ENCODE measurements around the gene CHKA.

Gene CHKA

DNA sequence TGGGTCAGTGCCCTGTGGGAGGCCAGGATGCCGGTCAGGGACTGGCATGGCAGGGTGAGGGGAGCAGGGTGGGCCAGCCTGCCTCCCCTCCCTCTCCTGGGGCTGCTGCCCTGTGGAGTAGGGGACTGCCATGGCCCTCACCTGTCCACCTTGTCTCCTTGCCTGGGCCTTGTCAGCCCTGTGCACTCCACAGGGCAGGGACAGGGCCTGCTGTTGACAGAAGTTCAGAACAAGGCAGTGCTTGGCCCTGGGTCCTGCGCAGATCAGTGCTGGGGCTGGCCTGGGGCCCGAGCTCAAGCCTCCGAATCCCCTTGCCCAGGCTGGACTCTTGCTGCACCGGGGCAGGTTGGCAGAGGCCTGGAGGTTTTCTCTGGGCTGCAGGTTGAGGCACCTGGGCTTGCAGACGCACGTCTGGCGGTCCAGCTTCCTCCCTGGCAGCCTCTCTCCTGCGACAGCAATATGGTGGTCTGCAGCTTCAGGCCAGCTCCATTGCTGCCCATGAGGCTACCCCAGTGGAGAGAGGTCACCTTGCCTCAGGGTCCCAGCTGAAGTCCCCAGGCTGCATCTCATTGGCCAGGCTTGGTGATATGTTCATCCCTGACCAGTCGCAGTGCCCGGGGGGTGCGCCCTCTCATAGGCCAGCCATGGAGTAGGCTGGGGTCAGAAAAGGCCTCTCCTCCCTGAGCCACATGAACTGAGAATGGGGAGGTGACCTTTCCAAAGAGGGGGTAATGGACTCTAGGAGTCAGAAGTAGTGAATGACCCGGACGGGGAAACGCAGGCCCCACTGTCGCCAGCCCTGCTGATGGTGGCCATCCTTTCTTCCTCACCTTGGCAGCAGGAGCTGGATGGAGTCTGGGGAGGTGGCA is 21.5 kb upstream of the CHKA start:
- DNase-seq (ENCODE audit: low read depth, low spot score) = no peak

DNA sequence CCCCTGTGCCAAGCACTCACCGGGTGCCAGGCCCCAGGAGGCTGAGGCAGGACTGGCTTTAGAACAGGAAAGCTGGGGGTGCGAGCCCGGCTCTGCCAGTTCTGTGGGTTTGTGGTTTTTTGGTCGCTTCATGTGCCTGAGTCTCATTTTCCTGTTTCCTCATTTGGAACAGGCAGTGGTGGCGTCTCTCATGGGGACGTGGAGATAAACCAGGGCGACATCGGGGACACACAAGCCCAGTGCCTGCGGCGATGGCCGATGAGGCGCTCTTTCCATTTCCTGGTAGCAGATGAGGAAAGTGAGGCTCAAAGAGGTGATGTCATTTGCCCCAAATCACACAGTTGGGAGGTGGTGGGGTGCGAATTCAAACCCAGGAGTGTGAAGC is 20.8 kb upstream of the CHKA start:
- no peak for DNase-seq (ENCODE audit: low read depth, low spot score)

DNA sequence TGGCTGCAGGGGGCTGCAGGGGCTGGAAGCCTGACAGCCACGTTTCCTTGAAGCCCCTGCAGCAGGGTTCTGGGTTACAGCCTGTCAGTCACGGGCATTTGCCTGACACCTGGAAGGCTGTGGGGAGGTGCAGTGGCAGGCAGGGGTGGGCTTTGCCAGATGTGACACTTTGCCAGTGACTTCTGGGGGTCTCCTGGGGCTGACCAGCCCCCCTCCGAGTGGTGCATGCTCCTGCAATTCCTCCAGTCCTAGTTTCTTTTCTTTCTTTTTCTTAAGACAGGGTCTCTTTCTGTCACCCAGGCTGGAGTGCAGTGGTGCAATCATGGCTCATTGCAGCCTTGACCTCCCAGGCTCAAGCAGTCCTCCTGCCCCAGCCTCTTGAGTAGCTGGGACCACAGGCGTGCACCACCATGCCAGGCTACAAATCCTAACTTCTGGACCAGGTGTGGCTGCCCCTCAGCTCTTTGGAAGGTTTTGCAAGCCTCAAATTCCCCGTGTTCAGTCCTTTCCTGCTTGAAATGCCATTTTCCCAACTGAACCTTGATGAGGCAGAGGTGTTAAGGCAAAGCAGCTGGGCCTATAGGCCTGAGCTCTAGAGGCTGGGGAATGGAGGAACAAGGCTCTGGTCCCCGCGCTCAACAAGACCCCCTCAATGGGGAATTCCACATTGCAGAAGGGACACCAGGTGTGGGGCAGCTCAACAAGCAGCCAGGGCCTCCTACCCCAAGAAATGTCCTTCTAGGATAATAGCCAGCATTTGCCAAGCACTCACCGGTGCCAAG is 20.2 kb upstream of the CHKA start:
- DNase-seq (ENCODE audit: low read depth, low spot score) = no peak

- DNase-seq (ENCODE audit: low read depth, low spot score) = no peak
Measured at GRCh38 chr11:68140496-68141245, 19.5 kb upstream of the CHKA start.

- DNase-seq (ENCODE audit: low read depth, low spot score) = no peak
Measured at GRCh38 chr11:68138237-68138636, 17.0 kb upstream of the CHKA start.

DNA sequence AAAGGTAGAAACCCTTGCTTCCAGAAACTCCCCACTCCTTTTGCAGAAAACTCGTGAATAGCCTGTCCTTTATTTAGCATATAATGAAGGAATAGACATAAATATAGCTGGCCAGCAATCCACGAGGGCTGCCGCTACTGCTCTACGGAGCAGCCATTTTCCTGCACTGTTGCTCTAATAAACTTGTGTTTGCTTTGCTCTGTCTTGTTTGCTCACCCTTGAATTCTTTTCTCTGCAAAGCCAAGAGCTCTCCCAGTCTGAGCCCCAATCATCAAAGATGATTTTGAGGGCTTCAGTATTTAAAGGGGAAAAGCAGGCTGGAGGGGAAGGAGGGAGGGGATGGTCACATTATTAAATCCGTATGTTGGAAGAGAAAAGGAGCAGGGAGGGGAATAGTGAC is 16.6 kb upstream of the CHKA start:
- DNase-seq (ENCODE audit: low read depth, low spot score) = no peak

DNA sequence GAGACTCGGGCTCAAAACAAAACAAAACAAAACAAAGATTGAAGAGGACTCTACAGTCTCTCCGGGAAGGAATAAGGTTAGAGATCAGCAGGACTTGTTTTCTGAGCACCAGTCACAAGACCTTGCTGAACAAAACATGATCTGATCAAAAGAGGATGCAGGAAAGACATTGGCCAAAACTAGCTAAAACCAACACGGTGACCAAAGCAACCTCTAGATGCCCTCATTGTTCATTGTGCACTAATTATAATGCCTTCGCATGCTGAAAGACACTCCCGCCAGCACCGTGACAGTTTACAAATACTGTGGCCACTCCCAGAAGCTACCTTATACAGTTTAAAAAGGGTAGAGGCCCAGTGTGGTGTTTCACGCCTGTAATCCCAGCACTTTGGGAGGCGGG is 15.7 kb upstream of the CHKA start:
- no peak for DNase-seq (ENCODE audit: low read depth, low spot score)

DNA sequence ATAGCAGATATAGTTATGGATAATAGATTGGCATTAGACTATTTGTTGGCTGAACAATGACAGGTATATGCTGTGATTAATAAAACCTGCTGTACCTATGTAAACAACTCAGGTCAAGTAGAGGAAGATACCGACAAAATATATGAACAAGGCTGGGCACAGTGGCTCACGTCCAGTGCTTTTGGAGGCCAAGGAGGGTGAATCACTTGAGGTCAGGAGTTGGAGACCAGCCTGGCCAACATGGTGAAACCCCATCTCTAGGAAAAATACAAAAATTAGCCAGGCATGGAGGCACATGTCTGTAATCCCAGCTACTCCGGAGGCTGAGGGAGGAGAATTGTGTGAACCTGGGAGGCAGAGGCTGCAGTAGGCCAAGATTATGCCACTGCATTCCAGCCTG is 14.0 kb upstream of the CHKA start:
- DNase-seq (ENCODE audit: low read depth, low spot score) = no peak

DNA sequence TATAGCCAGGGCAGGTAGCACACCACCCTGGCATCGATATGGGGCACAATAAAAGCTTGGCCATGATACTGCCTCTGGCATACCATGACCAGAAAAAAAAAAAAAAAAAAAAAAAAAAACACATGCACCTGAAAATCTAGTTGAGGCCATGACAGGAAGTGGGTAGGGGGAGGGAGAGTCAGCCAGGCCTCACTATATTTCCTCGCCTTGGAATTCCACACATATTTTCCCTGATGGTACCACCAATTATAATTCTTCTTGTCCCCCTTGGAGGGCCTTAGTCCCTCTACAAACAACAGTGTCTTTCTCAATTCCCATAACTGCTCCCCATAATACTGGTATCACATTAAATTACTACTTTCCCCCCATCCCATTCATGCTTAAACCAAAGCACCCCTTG is 12.6 kb upstream of the CHKA start:
- DNase-seq (ENCODE audit: low read depth, low spot score) = no peak

GRCh38 chr11:68130121-68130520 is 8.9 kb upstream of the CHKA start:
- no peak for DNase-seq (ENCODE audit: low read depth, low spot score)

DNA sequence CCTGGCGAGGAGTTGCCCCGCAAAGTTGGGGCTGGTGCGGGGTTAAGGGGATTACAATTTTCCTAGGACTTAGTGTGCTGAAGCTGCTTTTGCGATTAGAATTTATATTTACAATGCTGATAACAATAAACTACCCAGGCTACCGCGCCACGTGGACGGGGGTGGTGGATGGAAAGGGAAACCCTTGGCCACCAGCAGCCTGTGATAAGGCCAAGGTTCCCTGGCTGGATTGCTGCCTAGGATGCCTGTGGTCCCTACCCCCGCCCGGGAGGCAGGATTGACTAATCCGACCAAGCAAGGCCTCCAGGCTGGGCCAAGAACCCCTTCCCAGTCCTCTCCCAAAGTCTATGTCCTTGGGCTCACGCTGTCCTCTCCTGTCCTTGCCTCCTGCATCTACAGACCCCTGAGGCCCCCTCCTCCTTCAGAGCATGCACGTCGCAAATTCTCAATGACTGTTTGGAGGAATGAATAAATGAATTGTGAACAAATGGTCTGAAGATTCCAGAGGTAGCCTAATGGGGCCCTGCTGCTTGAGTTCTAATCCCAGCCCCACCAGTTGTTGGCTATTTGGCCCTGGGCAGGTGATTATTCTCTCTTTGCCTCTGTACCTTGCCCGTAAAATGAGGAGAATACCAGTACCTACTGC is 7.6 kb upstream of the CHKA start:
- DNase-seq (ENCODE audit: low read depth, low spot score) = no peak

GRCh38 chr11:68127714-68128681 is 6.8 kb upstream of the CHKA start:
- DNase-seq (ENCODE audit: low read depth, low spot score) = peak; percentile 88

GRCh38 chr11:68125164-68125563 is 4.0 kb upstream of the CHKA start:
- no peak for DNase-seq (ENCODE audit: low read depth, low spot score)

DNA sequence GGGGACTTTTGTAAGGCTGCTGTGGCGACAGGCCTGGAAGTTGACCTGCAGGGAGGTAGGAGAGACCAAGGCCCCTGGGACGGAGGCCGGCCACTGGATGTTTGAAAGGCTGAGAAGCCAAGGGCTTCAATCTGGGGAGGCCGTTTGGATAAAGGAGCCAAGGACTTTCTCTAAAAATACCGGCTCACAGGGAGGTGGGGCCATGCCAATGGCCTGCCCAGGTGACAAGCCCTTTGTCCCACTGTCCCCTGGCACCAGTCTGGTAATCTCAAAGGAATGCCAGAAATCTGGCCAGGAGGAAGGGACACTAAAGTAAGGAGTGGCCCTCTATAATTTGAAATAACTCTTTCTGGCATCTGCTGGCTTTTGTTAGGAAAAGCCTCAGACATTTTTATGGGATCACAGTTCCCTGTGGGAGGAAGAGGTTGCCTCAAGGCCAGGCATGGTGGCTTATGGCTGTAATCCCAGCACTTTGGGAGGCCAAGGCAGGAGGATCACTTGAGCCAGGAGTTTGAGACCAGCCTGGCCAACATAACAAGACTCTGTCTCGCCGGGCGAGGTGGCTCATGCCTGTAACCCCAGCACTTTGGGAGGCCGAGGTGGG is 1.9 kb upstream of the CHKA start:
- DNase-seq (ENCODE audit: low read depth, low spot score) = no peak

GRCh38 chr11:68120273-68121066 is 718 bp downstream of the CHKA start:
- DNase-seq (ENCODE audit: low read depth, low spot score) = no peak

GRCh38 chr11:68118706-68119448 is 2.3 kb downstream of the CHKA start:
- no peak for DNase-seq (ENCODE audit: low read depth, low spot score)

- no peak for DNase-seq (ENCODE audit: low read depth, low spot score)
Measured at GRCh38 chr11:68117853-68118470, 3.2 kb downstream of the CHKA start.

DNA sequence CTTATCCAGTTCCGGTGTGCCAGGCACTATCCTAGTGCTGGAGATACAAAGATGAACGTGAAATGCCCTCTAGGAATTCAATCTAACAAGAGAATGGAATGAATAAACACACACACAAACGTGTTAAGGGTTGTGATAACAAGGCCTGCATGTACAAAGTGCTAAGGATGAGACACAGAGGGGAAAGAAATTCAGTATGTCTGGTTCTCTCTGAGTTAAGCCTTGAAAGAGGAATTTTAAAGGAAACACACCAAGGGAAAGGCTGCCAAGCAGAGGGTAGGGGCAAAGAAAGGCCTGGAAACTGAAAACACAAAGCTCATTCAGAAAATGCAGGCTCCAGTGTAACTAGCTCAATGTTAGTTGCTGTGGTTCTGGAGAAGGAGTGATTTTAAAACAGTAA is 4.2 kb downstream of the CHKA start:
- no peak for DNase-seq (ENCODE audit: low read depth, low spot score)

All from iPS DF 19.7 (cell line).